Measurements from ENCODE around the gene PEPD. TPM values are rescaled to one million over a fixed set of nuclear protein-coding genes. Genes with fewer than 3 reads are reported as not detected.

PEPD gene
- total and polyA plus RNA-seq, 2 donors (not counting 3 experiments of a cell fraction or from before 2014, with no cell fraction given), result 73.7 to 126 TPM

- Histone ChIP-seq H3K27ac (ENCODE audit: insufficient read depth, low read depth, low read length) (no peak overlapping the region), H3K9me3 (replicated peaks; ENCODE audit: control insufficient read depth, insufficient read depth, low read length) (no peaks in the 10 kb centered on the region), H3K79me2 (ENCODE audit: control insufficient read depth, insufficient read depth, low read length) (no peaks in the 10 kb centered on the region), H3K4me2 (ENCODE audit: insufficient read depth, low read length) (no peak overlapping the region), H3K36me3 (ENCODE audit: control insufficient read depth in 2 of 2, extremely low read depth in 1 of 2, insufficient read depth in 2 of 2, low read length in 2 of 2) (no peaks in the 10 kb centered on the region), H3K27me3 (ENCODE audit: control insufficient read depth in 2 of 2, insufficient read depth in 2 of 2, low read length in 2 of 2) (peaks cover 7 to 9% of the 10 kb centered on the region in 2 experiments), H3K4me1 (ENCODE audit: control insufficient read depth, extremely low read depth, insufficient read depth, low read length) (no peaks in the 10 kb centered on the region), H3K4me3 (replicated peaks in 1 of 3; ENCODE audit: insufficient read depth in 1 of 3, low read depth in 1 of 3, low read length in 3 of 3) (no peak overlapping the region), H3K9ac (replicated peaks; ENCODE audit: extremely low read depth, insufficient read depth, low read length) (no peak overlapping the region), H3K9me1 (replicated peaks; ENCODE audit: control insufficient read depth, extremely low read depth, insufficient read depth, low read length) (no peaks in the 10 kb centered on the region), H2AFZ (ENCODE audit: low read depth, low read length) (no peak overlapping the region), H4K20me1 (replicated peaks; ENCODE audit: control insufficient read depth, extremely low read depth, insufficient read depth, low read length) (no peaks in the 10 kb centered on the region)
- no TSS peak for BruUV-seq (replicated peaks)
- FAIRE-seq, result no peak
- intact Hi-C loops (cut with micrococcal nuclease), result no loop called here
- ChIA-PET POLR2A (no interaction called here), CTCF (no interaction called here)
- dilution Hi-C loops (cut with MboI; ENCODE audit: extremely low pct_ligation_motif_present, low sequenced_read_pairs), result no loop called here
- TF ChIP-seq EZH2 (IDR thresholded peaks at IDR 0.05; ENCODE audit: borderline replicate concordance, low read depth, low read length, severe bottlenecking) (no peak), MAX (IDR thresholded peaks at IDR 0.05; ENCODE audit: insufficient read depth, insufficient read length) (no peak), POLR2A (IDR thresholded peaks at IDR 0.05; ENCODE audit: low read depth, low read length) (no peak), FOS (IDR thresholded peaks at IDR 0.05; ENCODE audit: borderline replicate concordance, insufficient read depth, low read length) (no peak), CTCF (IDR thresholded peaks at IDR 0.05; ENCODE audit: extremely low read depth in 1 of 2, insufficient read depth in 1 of 2, low read depth in 1 of 2, low read length in 2 of 2) (no peak), MYC (IDR thresholded peaks at IDR 0.05; ENCODE audit: low read depth, low read length) (no peak), POLR2AphosphoS5 (IDR thresholded peaks at IDR 0.05; ENCODE audit: insufficient read depth, low read depth, low read length) (no peak), GATA2 (IDR thresholded peaks at IDR 0.05; ENCODE audit: insufficient read depth, insufficient read length, low read depth, low read length) (no peak), JUN (IDR thresholded peaks at IDR 0.05; ENCODE audit: borderline replicate concordance, insufficient read depth, insufficient read length, low read depth) (no peak)
- no peak for DNase-seq (ENCODE audit: low read depth, low spot score)
Observed at GRCh38 chr19:33366897-33367296, 154.7 kb downstream of the PEPD start.
